HAP-1 (cell line): ENCODE data around the gene DAP.

Experiments
- DNase-seq, 2 experiments: peaks; one replicate each; pipeline ENCODE4 v3.0.0-alpha.2; 2016 to 2020; ENCODE audit warnings: low spot score in 2 of 2
- H3K27me3 ChIP-seq: fragments of 250-450 bp; sonication (Bioruptor Pico); 2 replicates; pipeline ENCODE4 v1.5.1; 2020; ENCODE audit warnings: low read depth, mild to moderate bottlenecking, moderate library complexity
- H3K36me3 ChIP-seq: fragments of 250-450 bp; sonication (Bioruptor Pico); replicated peaks from 2 replicates; pipeline ENCODE4 v1.5.1; 2020; ENCODE audit warnings: mild to moderate bottlenecking
- H3K4me1 ChIP-seq: fragments of 250-450 bp; sonication (Bioruptor Pico); 2 replicates; pipeline ENCODE4 v1.5.1; 2020; ENCODE audit warnings: mild to moderate bottlenecking
- H3K4me3 ChIP-seq: fragments of 250-450 bp; sonication (Bioruptor Pico); 2 replicates; pipeline ENCODE4 v1.5.1; 2020; ENCODE audit warnings: mild to moderate bottlenecking, moderate library complexity
- H3K9me3 ChIP-seq: fragments of 250-450 bp; sonication (Bioruptor Pico); 2 replicates; pipeline ENCODE4 v1.5.1; 2020; ENCODE audit warnings: mild to moderate bottlenecking, moderate library complexity
- in situ Hi-C: fragments of 300-500 bp; cut with MboI; formaldehyde crosslinking; loops from 3 replicates; pipeline ENCODE4 v1.14.3; 2020; ENCODE audit warnings: low sequenced_read_pairs, inconsistent platforms, mixed read lengths

Gene DAP

DNA sequence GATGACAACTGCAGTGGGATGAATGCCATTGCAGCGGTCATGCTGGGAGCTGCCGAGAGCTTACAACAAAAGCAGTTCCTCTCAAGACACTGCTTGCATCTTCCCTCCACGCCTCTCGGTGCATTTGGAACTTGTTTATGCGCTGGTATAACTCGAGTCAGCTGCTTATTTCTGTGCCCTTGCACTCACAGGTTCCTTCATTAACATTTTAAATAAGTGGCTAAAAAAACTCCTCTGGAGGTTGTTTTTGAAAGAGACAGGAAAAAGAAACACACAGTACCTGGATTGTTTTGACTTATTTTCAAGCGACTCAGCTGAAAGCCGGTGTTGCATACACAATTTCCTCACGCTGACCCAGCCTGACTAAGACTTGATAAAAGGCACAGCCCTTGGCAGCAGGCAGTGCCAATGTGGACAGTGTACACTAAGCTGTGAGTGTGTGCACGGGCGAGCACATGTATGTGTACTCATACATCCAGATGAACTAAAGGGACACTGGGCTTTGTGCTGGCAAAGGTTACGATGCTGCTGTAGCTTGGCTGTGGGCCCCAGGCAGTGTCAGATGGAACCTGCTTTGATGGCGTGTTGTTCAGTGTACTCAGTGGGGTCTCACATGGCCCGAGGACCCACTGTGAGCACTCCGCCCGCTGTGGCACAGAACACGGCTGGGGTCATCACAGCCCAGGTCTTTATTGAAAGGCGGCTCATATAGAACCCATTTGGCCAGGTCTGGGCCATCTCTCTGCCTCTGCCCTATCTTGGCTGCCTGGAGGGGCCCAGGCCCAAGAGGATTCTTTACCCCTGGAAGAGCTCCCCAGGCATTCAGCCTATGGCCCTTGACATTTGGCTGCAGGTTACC lies 104.8 kb downstream of the DAP start:
- no peaks in the 10 kb centered on the region for H3K9me3 ChIP-seq
- no peaks in the 10 kb centered on the region for H3K27me3 ChIP-seq
- no peak overlapping the region for H3K4me3 ChIP-seq
- no peak for DNase-seq
- H3K4me1 ChIP-seq: no peaks in the 10 kb centered on the region
- in situ Hi-C loops: no loop called here
- no peaks in the 10 kb centered on the region; the same call in 1 of the 2 replicates for H3K36me3 ChIP-seq

DNA sequence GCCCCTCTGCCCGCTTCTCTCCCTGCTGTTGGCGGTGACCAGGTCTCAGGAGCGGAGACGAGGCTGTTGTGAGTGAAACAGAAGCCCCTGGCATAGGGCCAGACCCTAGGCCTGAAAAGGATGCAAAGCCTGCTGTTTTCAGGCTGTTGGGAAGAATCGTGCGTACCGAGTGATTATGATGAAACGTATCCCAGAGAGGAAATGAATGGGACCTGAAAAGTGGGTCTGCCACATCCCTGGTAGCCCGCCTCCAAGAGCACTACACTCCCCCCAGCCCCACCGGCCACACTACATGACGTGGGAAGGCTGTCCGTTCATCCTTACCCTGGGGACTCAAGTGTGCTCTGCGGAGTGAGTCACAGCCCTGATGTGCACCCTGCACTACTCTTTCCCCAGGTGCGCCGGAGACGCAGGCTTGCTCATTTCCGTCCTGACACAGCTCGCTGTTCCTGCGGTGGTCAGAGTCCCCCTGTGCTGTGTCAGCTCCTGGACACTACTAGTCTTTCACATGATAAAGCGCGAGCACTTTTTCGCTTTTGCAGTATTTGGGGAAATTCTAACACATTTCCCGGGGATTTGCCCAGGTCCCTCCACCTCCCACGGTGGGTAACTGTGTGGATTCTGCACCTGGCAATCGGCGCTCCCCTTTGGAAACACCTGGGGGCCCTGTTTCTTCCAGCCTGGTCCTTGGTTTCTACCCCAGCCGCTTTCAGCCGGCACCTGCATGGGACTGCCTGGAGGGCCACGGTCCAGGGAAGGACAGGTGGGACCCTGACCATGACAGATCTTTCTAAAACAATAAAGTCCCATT lies 105.7 kb downstream of the DAP start:
- in situ Hi-C loops: no loop called here

DNA sequence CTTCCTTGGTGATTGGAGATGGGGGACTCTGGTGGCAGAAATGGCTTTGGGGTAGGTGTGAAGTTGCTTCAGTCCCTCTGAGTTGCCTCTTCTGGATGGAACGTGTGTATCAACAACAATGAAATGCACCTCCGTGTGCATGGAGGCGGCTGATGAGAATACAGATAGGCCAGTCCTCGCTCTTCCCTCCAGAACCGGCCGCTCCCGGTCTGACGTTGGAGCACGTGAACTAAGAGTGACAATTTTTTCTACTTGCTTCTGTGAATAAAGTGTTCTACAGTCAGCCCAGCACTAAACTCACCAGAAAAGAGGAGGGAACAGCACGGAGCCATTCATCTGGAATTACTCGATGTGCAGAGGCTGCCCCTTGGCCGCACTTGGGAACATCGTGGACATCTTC lies 106.5 kb downstream of the DAP start:
- H3K9me3 ChIP-seq: no peaks in the 10 kb centered on the region
- H3K27me3 ChIP-seq: no peaks in the 10 kb centered on the region
- no peak for DNase-seq
- H3K4me1 ChIP-seq: no peaks in the 10 kb centered on the region
- H3K36me3 ChIP-seq: no peaks in the 10 kb centered on the region; the same call in 1 of the 2 replicates
- no peak overlapping the region for H3K4me3 ChIP-seq
- in situ Hi-C loops: no loop called here

More for the DNA sequence above, 105.7 kb downstream of the DAP start:
- no peaks in the 10 kb centered on the region; the same call in 1 of the 2 replicates for H3K36me3 ChIP-seq
- H3K4me3 ChIP-seq: no peak overlapping the region
- H3K27me3 ChIP-seq: no peaks in the 10 kb centered on the region
- DNase-seq: no peak
- no peaks in the 10 kb centered on the region for H3K9me3 ChIP-seq
- H3K4me1 ChIP-seq: no peaks in the 10 kb centered on the region

GRCh38 chr5:10653751-10654400 lies 107.2 kb downstream of the DAP start:
- no peak for DNase-seq
- Histone ChIP-seq H3K27me3 (no peaks in the 10 kb centered on the region), H3K4me3 (no peak overlapping the region), H3K9me3 (no peaks in the 10 kb centered on the region), H3K4me1 (no peaks in the 10 kb centered on the region), H3K36me3 (no peaks in the 10 kb centered on the region; the same call in 1 of the 2 replicates)
- in situ Hi-C loops: no loop called here

DNA sequence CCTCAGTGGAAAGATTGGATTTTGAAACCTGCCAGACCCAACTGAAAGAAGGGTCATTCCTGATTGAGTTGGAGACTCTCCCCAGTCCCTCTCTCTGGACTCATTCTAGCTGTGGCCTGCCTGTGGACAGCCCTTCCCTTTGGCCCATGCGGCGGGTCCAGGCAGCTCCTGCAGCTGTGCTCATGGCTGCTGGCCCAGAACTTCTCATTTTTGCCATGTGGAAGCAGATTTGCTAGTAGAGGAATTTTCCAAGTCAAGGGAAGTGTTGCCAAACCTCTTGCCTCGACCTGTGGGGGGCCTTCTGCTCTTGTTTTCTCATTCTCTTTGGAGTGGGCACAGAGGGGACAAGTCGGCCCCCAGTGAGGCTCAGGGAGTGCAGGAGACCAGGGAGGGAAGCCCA lies 108.0 kb downstream of the DAP start:
- Histone ChIP-seq H3K27me3 (no peaks in the 10 kb centered on the region), H3K36me3 (no peaks in the 10 kb centered on the region; the same call in 1 of the 2 replicates), H3K9me3 (no peaks in the 10 kb centered on the region), H3K4me1 (no peaks in the 10 kb centered on the region), H3K4me3 (no peak overlapping the region)
- no peak for DNase-seq
- in situ Hi-C loops: no loop called here

GRCh38 chr5:10652606-10653005 lies 108.4 kb downstream of the DAP start:
- Histone ChIP-seq H3K27me3 (no peaks in the 10 kb centered on the region), H3K36me3 (no peaks in the 10 kb centered on the region; the same call in 1 of the 2 replicates), H3K4me3 (no peak overlapping the region), H3K9me3 (no peaks in the 10 kb centered on the region), H3K4me1 (no peaks in the 10 kb centered on the region)
- in situ Hi-C loops: no loop called here
- no peak for DNase-seq

GRCh38 chr5:10652151-10652550 lies 108.9 kb downstream of the DAP start:
- Histone ChIP-seq H3K36me3 (no peaks in the 10 kb centered on the region; the same call in 1 of the 2 replicates), H3K27me3 (no peaks in the 10 kb centered on the region), H3K4me1 (no peaks in the 10 kb centered on the region), H3K4me3 (no peak overlapping the region), H3K9me3 (no peaks in the 10 kb centered on the region)
- DNase-seq: no peak
- in situ Hi-C loops: no loop called here

DNA sequence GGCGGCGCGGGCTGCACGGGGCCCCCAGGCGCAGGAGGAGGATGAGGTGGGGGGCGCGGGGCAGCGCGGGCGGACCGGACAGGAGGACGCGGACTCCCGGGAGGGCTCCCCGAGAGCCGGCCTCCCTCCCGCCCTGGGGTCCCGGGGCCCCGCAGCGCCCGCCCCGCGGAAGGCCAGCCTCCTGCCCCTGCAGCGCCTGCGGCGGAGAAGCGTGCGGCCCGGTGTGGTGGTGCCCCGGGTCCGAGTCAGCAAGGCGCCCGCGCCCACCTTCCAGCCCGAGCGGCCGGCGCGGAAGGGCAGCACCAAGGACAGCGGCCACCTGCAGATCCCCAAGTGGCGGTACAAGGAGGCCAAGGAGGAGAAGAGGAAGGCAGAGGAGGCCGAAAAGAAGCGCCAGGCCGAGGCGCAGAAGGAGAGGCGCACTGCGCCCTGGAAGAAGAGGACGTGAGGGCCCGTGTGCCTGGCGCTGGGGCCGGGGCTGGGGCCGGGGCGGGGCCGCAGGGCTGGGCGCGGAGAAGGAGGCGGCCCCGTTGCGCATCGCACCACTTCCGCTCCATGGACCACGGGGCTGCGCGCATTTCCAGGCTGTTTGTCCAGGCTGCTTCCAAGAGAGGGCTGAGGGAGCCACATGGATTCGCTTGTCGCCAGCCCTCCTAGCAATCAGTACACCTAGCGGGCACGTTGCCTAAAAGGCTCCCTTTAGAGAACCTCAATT lies 111.2 kb downstream of the DAP start:
- no peaks in the 10 kb centered on the region; the same call in 1 of the 2 replicates for H3K36me3 ChIP-seq
- no peak for DNase-seq
- in situ Hi-C loops: no loop called here

GRCh38 chr5:10648806-10649665 lies 112.0 kb downstream of the DAP start:
- H3K4me1 ChIP-seq: no peaks in the 10 kb centered on the region
- DNase-seq: no peak
- H3K27me3 ChIP-seq: no peaks in the 10 kb centered on the region
- H3K4me3 ChIP-seq: no peak overlapping the region
- in situ Hi-C loops: no loop called here
- no peaks in the 10 kb centered on the region for H3K9me3 ChIP-seq
- no peaks in the 10 kb centered on the region; the same call in 1 of the 2 replicates for H3K36me3 ChIP-seq

More for the DNA sequence above, 111.2 kb downstream of the DAP start:
- Histone ChIP-seq H3K9me3 (no peaks in the 10 kb centered on the region), H3K27me3 (no peaks in the 10 kb centered on the region), H3K4me1 (no peaks in the 10 kb centered on the region), H3K4me3 (no peak overlapping the region)

- in situ Hi-C loops: no loop called here
These were observed 113.4 kb downstream of the DAP start for GRCh38 chr5:10647640-10648039.

GRCh38 chr5:10645671-10646070 lies 115.4 kb downstream of the DAP start:
- no peaks in the 10 kb centered on the region for H3K9me3 ChIP-seq
- H3K4me3 ChIP-seq: no peak overlapping the region
- no peaks in the 10 kb centered on the region for H3K36me3 ChIP-seq
- H3K27me3 ChIP-seq: no peaks in the 10 kb centered on the region
- in situ Hi-C loops: no loop called here
- DNase-seq: no peak
- no peaks in the 10 kb centered on the region for H3K4me1 ChIP-seq

More at GRCh38 chr5:10647640-10648039, 113.4 kb downstream of the DAP start:
- H3K9me3 ChIP-seq: no peaks in the 10 kb centered on the region
- no peak for DNase-seq
- H3K4me1 ChIP-seq: no peaks in the 10 kb centered on the region
- H3K36me3 ChIP-seq: no peaks in the 10 kb centered on the region; the same call in 1 of the 2 replicates
- no peak overlapping the region for H3K4me3 ChIP-seq
- H3K27me3 ChIP-seq: no peaks in the 10 kb centered on the region

DNA sequence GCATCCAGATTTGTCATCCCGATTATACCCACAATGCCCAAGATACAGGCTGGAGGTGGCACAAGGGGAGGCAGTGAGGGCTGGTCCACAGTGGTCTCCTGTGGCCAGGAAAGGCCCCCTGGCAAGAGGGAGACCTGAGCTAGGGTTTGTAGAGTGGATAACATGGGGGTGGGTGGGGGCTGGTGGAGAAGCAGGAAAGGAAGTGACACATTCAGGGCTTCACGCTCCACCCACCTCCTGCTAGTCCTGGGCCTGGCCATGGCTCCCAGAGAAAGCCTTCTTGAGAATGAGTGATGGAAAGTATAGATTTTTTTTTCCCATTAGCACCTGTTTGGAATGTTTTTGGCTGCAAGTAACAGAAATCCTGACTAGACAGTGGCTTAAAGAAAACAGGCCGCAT lies 115.9 kb downstream of the DAP start:
- in situ Hi-C loops: no loop called here
- DNase-seq: no peak
- H3K9me3 ChIP-seq: no peaks in the 10 kb centered on the region
- H3K4me3 ChIP-seq: no peak overlapping the region
- H3K36me3 ChIP-seq: no peaks in the 10 kb centered on the region
- no peaks in the 10 kb centered on the region for H3K4me1 ChIP-seq
- no peaks in the 10 kb centered on the region for H3K27me3 ChIP-seq
